KG1 (cell line): ENCODE results near the gene KRTCAP3.
"Not testable (repeated sequence)": the region's sequence is repeated elsewhere in the genome, so short reads cannot be mapped to it uniquely, and the experiment has no call there.

Experiments
- DNase-seq: peaks from one replicate; lab custom pipeline; 2025; lab: John Stamatoyannopoulos, UW

Gene KRTCAP3

DNA sequence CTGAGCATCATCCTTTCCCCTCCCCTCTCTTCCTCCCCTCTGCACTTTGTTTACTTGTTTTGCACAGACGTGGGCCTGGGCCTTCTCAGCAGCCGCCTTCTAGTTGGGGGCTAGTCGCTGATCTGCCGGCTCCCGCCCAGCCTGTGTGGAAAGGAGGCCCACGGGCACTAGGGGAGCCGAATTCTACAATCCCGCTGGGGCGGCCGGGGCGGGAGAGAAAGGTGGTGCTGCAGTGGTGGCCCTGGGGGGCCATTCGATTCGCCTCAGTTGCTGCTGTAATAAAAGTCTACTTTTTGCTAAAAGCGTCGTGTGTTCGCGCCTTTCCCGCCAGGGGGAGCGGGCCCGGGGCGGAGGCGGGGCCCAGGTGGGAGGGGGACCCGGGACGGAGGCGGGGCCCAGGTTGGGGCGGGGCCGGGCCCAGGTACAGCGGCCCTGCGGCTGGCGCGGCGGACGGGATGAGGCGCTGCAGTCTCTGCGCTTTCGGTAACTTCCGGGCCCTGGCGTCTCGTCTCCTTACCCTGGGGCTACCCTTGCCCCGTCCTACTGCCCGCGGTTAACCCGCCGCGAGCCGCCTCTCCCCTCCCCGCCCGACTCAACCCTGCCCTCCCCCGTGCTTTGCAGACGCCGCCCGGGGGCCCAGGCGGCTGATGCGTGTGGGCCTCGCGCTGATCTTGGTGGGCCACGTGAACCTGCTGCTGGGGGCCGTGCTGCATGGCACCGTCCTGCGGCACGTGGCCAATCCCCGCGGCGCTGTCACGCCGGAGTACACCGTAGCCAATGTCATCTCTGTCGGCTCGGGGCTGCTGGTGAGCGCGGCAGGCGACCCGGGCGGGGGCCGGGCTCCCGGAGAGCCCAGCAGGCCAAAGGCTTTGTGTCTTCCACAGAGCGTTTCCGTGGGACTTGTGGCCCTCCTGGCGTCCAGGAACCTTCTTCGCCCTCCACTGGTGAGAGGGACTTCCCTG lies at the start of gene KRTCAP3:
KRTCAP3 (plus strand) TSS at position 424 of the 962 bp plus-strand sequence; CDS start at position 456, 32 bp downstream.
- no peak for DNase-seq

DNA sequence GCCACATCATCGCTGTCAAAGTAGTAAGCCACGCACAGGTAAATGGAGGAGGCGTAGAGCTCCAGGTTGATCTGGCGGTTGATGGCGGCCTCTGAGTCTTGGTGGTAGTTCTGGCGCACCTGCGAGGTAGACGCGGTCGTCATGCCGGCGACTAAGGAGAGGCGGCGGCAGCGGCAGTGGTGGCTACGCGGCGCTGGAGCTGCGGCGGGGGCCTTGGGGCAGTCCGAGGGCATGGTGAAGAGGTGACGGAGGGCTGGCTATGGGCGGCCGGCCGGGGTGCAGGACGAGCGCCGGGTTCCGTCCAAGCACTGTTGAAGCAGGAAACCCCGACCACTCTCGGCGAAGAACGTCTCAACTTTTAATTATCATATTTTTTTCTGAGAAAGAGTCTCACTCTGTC lies 49.0 kb upstream of the KRTCAP3 start:
- DNase-seq = no peak

DNA sequence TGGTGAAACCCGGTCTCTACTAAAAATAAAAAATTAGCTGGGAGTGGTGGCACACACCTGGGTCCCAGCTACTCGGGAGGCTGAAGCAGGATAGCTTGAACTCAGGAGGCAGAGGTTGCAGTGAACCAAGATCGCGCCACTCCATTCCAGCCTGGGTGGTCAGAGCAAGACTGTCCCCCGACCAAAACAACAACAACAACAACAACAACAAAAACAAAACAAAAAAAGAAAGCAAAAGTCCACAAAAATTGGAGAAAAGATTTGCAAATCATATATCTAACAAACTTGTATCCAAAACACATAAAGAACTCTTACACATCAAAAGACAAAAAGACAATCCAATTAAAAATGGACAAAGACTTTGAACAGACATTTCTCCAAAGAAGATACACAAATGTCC lies 43.2 kb upstream of the KRTCAP3 start:
- no peak for DNase-seq

DNA sequence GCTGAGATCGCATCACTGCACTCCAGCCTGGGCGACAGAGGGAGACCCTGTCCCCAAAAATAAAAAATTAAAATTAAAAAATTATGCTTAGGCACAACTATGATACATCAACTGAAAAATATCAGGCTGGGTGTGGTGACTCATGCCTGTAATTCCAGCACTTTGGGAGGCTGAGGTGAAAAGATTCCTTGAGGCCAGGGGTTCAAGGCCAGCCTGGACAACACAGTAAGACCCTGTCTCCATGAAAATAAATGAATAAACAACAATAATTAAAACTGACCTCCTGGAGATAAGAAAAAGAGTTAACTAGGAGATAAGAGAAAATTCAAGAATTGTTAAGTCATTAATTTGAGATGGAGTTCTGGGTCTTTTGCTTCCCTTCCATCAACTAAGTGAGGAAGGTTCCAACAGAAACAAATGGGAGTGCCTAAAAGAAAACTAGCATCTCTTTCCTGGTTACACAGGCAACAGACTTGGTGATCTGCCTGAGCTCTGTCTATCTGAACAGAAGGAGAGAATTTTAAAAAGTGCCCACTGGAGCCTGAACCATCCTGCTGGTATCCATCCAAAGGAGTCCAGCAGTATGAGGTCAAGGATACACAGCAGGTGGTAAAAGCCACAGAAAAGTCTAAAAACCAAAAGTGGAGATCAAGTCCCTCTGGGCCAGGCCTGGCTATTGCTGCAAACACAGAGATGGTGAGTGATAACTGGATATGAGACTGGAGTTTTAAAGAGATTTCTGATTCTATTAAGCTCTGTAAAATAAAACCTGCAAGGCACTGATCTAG lies 41.6 kb upstream of the KRTCAP3 start:
- no peak for DNase-seq

- no peak for DNase-seq
Measured at GRCh38 chr2:27407798-27408491, 34.2 kb upstream of the KRTCAP3 start.

DNA sequence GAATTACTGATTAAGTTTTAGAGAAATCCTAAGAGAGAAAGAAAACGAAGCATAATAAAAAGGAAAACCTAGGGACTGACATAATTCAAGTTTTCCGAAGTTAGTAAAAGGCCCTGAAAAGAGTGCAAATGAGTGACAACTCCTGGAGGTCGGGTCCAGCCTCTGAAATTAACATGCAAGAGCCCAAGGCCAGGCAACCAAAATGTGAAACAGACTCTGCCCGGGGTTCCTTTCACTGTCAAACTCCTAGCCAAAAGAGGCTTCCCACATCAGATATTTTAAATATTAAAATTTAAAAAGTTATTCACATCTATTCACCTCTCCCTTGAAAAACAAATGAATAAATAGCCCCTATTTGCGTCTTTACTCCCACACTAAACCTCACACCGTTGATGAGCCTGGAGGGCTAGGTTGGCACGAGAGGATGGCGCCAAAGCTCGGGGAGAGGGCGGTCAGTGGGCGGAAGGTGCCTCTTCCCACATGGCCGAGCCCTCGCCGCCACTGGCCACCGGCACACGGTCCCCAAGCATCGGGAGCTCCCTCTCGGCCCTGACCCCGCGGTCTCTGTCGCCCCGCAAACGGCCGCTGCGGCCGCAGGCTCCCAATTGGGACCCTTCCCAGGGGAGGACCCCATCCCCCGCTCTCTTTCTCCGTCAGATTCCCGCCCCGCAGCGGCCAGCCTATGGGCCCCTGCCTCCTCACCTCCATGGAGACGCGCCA lies 33.4 kb upstream of the KRTCAP3 start:
- DNase-seq = no peak

GRCh38 chr2:27409321-27410073 lies 32.7 kb upstream of the KRTCAP3 start, which contains the start of gene PPM1G:
PPM1G (minus strand) TSS chr2:27409591; CDS start chr2:27409422, 169 bp downstream.
- peak; percentile 93 for DNase-seq

DNA sequence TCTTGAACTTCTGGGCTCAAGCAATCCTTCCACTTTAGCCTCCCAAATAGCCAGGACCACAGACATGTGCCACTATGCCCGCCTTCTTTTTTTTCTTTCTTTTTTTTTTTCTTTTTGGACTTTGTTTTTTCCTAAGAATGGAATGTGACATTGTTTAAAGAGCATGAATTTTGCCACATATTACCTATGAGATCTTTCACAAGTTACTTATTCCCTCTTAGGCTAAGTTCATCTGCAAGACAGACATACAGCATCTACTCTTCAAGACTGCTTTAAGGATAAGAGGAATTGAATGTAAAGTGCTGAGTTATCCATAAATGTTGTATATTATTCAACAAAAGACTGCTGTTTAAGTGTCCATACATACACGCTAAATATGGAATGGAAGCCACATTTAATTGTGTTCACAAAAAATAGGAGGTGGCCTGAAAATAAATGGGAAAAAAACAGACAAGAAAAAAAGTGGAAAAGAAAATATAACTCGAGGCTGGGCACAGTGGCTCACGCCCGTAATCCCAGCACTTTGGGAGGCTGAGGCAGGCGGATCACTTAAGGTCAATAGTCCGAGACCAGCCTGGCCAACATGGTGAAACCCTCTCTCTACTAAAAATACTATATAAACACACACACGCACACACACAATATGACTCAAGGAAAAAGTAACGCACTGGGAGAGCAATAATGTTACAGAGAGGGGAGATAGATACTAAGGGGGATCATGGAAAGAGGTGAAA lies 29.6 kb upstream of the KRTCAP3 start:
- DNase-seq = no peak

- no peak for DNase-seq
Measured at GRCh38 chr2:27416151-27416550, 26.0 kb upstream of the KRTCAP3 start.

DNA sequence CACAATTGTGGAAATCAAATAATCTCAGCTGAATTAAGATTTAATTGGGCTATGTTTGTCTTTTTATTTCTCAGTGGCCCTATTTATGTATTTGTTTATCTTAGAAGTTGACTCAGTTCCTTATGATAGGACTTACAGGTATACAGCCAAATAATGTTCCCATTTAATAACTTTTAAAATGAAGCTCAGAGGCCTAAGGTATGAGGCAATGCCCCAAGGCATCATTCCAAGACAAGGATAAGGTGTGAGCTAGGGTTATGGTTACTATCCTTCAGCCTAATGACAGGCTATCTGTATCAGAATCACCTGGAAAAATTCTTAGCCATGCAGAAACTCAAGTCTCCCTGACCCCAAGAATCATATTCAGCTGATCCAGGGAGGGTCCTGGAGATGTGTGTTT lies 21.2 kb upstream of the KRTCAP3 start:
- DNase-seq = no peak

GRCh38 chr2:27421660-27422250 lies 20.4 kb upstream of the KRTCAP3 start:
- DNase-seq = no peak

GRCh38 chr2:27422958-27423357 lies 19.2 kb upstream of the KRTCAP3 start:
- no peak for DNase-seq

- not testable (repeated sequence) for DNase-seq
Measured at GRCh38 chr2:27425039-27425438, 17.1 kb upstream of the KRTCAP3 start.

DNA sequence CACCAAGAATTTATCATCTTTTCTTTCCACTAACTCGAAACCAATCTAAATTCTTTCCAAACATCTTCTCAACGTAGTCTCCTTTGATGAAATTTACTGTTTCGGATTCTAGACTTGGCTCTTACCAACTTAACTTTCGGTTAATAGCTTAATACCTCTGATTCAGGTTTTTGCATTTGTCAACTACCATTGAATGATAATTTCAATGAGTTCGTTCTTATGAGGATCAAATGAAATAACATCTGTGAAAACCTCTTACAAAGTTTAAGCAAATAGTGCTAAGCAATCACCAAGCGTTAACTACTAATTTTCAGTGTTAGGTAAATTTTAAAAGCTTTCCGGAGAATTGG lies 14.3 kb upstream of the KRTCAP3 start:
- DNase-seq = no peak

- DNase-seq = peak; percentile 81
Measured at GRCh38 chr2:27428213-27428977, 13.8 kb upstream of the KRTCAP3 start, which contains the start of gene NRBP1. NRBP1 (plus strand) TSS chr2:27428631; CDS start chr2:27433274, 4,643 bp downstream.

DNA sequence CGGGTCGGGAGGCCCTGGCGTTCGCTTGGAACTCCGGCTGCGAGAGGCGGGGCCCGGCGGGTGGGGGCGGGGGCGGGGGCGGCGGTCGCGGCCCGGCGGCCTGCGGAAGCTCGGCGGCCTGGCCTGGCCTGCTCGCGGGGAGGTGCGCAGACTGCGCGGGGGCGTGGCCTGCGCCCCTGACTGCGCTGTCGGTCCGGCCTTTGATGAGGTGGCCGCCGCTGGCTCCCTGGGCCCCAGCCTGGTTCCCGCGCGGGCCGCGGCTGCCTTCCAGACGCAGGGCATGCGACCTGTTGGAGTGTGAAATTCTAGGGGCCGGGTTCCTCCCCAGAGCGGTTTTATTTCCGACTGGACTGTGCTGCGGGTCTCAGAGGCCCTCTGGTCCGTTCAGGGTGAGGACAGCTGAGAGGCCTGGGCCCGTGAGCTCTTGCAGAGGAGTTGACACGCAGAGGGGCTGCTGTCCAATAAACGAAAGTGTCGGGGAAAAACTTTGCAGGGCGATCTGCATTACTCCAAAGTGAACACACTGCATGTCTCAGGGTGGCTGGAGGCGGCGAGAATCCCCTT lies 13.1 kb upstream of the KRTCAP3 start:
- DNase-seq = peak; percentile 80

- no peak for DNase-seq
Measured at GRCh38 chr2:27431395-27431794, 10.8 kb upstream of the KRTCAP3 start.

DNA sequence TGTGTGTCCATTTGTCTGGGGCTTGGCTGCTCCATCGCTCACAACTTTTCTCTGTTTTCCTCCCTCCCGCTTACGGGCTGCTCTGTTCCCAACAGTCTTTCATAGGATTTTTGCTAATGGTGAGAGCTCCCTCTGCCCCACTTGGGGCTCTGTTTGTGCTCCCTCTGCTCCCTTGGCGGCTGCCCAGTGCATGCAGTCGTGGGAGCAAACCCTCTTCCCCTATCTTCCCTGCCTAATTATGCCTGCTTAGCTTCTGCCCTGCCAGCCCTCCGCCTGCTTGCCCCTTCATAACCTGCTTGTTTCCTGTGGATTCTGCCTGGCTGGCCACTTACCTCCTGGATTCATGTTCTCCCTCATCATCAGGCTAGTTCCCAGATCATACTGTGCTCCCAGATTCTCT lies 6.6 kb upstream of the KRTCAP3 start:
- no peak for DNase-seq
